CD4-positive, alpha-beta T cell (primary cell): Measurements from ENCODE around the gene TEX14. TPM values are rescaled to one million over a fixed set of nuclear protein-coding genes. Genes with fewer than 3 reads are reported as not detected.

Experiments used
- ATAC-seq: fragments of 200-7000 bp; cut with Tn5 transposase; one replicate; pipeline ENCODE4 v1.10.0; 2022; ENCODE audit warnings: mild to moderate bottlenecking; ENCODE audit not compliant: poor library complexity
- CTCF ChIA-PET: fragments of 350-600 bp; sonication (Branson Sonifier 250); formaldehyde crosslinking; loops from one replicate; lab custom pipeline; 2021; ENCODE audit warnings: antibody characterized with exemption, inconsistent platforms; lab: Charles Lee
- POLR2A ChIA-PET: fragments of 350-600 bp; sonication (Branson Sonifier 250); formaldehyde crosslinking; loops from one replicate; lab custom pipeline; 2021; ENCODE audit warnings: antibody characterized with exemption, inconsistent platforms; lab: Charles Lee
- DNase-seq, 14 experiments: peaks; one replicate each; pipeline ENCODE4 v3.0.0-alpha.2; 2013 to 2020; ENCODE audit warnings: mixed read lengths in 2 of 14
- H3K27ac ChIP-seq, 2 donors: one replicate each; pipeline versions ENCODE4 v1.5.1 to v1.7.0; 2013; ENCODE audit warnings: low read length in 2 of 2, low read depth in 1 of 2, mild to moderate bottlenecking in 1 of 2
- H3K27me3 ChIP-seq, 2 experiments: 1 replicate in 1 of 2; 2 replicates in 1 of 2; pipeline versions ENCODE4 v1.6.1 to v1.7.0; 2013; ENCODE audit warnings: low read length in 2 of 2, control low read depth in 1 of 2, mild to moderate bottlenecking in 1 of 2, moderate library complexity in 1 of 2; ENCODE audit not compliant: insufficient read depth in 2 of 2, control insufficient read depth in 1 of 2
- H3K36me3 ChIP-seq: one replicate; pipeline ENCODE4 v1.6.1; 2013; ENCODE audit warnings: low read length, control low read depth; ENCODE audit not compliant: insufficient read depth
- H3K4me1 ChIP-seq: one replicate; pipeline ENCODE4 v1.6.1; 2013; ENCODE audit warnings: low read length, control low read depth; ENCODE audit not compliant: insufficient read depth
- H3K4me3 ChIP-seq: one replicate; pipeline ENCODE4 v1.5.1; 2013; ENCODE audit warnings: mild to moderate bottlenecking, low read length, moderate library complexity
- H3K9me3 ChIP-seq, 2 experiments: 1 replicate in 1 of 2; 2 replicates in 1 of 2; pipeline versions ENCODE4 v1.6.1 to v1.7.0; 2013; ENCODE audit warnings: low read length in 2 of 2, mild to moderate bottlenecking in 2 of 2, control low read depth in 1 of 2, moderate library complexity in 1 of 2; ENCODE audit not compliant: control insufficient read depth in 1 of 2, insufficient read depth in 1 of 2
- H3K27ac Mint-ChIP-seq: one replicate; pipeline ENCODE4 v1.8.0; 2020; ENCODE audit warnings: mixed read lengths
- H3K27me3 Mint-ChIP-seq: one replicate; pipeline ENCODE4 v1.8.0; 2021; ENCODE audit warnings: mixed read lengths
- H3K36me3 Mint-ChIP-seq: one replicate; pipeline ENCODE4 v1.8.0; 2021; ENCODE audit warnings: low read depth, mixed read lengths
- H3K4me1 Mint-ChIP-seq: one replicate; pipeline ENCODE4 v1.8.0; 2021; ENCODE audit warnings: low read depth, mixed read lengths
- H3K4me3 Mint-ChIP-seq: one replicate; pipeline ENCODE4 v1.8.0; 2020; ENCODE audit warnings: mild to moderate bottlenecking, mixed read lengths
- H3K9me3 Mint-ChIP-seq: one replicate; pipeline ENCODE4 v1.8.0; 2020; ENCODE audit warnings: mixed read lengths
- intact Hi-C, 2 experiments: fragments of 100-400 bp; cut with DNase I in 1 of 2; cut with micrococcal nuclease in 1 of 2; formaldehyde crosslinking; loops; one replicate each; pipeline versions ENCODE4 v1.15.1 to v1.9.0; 2023 to 2025; cut with DNase I, micrococcal nuclease
- total RNA-seq, 174 experiments: library from RNA in 2 of 174; stranded (reverse) in 2 of 174; gene quantifications; one replicate each; pipeline ENCODE4 v1.2.3 and lab custom pipeline; 2021 to 2026
- TF ChIP-seq, protein P1 (sequence below): fragments of 200-600 bp; IDR thresholded peaks from one replicate; pipeline ENCODE4 v1.8.0; 2022; ENCODE audit warnings: antibody characterized with exemption, mild to moderate bottlenecking

Gene TEX14
- total RNA-seq, 2 experiments from 2014 or later: 0.47 to 0.66 TPM

- peak overlapping the region; percentile 85 for H3K27ac Mint-ChIP-seq
- Histone ChIP-seq H3K27me3 (no peaks in the 10 kb centered on the region), H3K4me1 (peaks cover 53% of the 10 kb centered on the region), H3K36me3 (peaks cover 13% of the 10 kb centered on the region), H3K27ac (peak overlapping the region; percentile 77 to 80), H3K9me3 (no peaks in the 10 kb centered on the region), H3K4me3 (peak overlapping the region; percentile 72)
- peaks cover 41% of the 10 kb centered on the region for H3K36me3 Mint-ChIP-seq
- no peak for DNase-seq
- H3K9me3 Mint-ChIP-seq: no peaks in the 10 kb centered on the region
- no peaks in the 10 kb centered on the region for H3K27me3 Mint-ChIP-seq
- peaks cover 48% of the 10 kb centered on the region for H3K4me1 Mint-ChIP-seq
- peak overlapping the region; percentile 90 for H3K4me3 Mint-ChIP-seq
- intact Hi-C loops: loop anchor here (5.0 to 10.0 kb wide), 11 partner anchors 175 to 1878 kb away; partner anchors contain the start of genes C17orf67 (in 2 of the 2), DGKE (in 2 of the 2), RAD51C (in 2 of the 2) and TEX14 (in 2 of the 2)
- CTCF ChIA-PET: interaction anchor here (0.5 to 3.2 kb wide), 4 partner anchors 61 to 488 kb away, joined by 3 to 36 read pairs (median 3); no protein-coding TSS in a partner anchor
- TF ChIP-seq, protein P1, sequence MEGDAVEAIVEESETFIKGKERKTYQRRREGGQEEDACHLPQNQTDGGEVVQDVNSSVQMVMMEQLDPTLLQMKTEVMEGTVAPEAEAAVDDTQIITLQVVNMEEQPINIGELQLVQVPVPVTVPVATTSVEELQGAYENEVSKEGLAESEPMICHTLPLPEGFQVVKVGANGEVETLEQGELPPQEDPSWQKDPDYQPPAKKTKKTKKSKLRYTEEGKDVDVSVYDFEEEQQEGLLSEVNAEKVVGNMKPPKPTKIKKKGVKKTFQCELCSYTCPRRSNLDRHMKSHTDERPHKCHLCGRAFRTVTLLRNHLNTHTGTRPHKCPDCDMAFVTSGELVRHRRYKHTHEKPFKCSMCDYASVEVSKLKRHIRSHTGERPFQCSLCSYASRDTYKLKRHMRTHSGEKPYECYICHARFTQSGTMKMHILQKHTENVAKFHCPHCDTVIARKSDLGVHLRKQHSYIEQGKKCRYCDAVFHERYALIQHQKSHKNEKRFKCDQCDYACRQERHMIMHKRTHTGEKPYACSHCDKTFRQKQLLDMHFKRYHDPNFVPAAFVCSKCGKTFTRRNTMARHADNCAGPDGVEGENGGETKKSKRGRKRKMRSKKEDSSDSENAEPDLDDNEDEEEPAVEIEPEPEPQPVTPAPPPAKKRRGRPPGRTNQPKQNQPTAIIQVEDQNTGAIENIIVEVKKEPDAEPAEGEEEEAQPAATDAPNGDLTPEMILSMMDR: no peak
- POLR2A ChIA-PET: interaction anchor here (1.7 to 3.0 kb wide), 6 partner anchors 16 to 199 kb away, joined by 5 to 64 read pairs (median 14); partner anchors contain the start of genes HSF5, RAD51C, SUPT4H1 and TEX14
- no peak for ATAC-seq
These were observed 175.0 kb downstream of the TEX14 start for GRCh38 chr17:58516644-58517377.

DNA sequence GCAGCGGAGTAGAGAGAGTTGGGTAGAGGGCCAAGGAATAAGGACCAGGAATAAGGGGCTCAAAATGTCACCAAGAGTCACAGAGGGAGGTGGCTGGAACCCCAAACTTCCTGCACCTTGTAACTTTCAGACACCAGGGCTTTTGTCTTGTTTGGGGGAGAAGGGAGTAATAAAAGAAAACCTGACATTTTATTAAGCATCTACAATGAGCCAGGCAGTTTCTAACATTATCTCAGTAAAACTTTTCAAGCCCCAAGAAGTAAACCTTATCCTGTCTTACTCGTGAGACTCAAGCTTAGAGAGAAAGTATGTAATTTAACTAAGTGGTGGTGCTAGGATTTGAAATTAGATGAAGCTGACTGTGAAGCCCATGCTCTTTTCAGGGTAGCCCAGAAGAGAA, 176.6 kb downstream of the TEX14 start:
- H3K36me3 ChIP-seq: peaks cover 28% of the 10 kb centered on the region
- intact Hi-C loops: loop anchor here (5.0 to 10.0 kb wide), 11 partner anchors 177 to 1880 kb away; partner anchors contain the start of genes C17orf67 (in 2 of the 2), DGKE (in 2 of the 2), RAD51C (in 2 of the 2) and TEX14 (in 2 of the 2)
- no peak for ATAC-seq
- H3K27me3 ChIP-seq: no peaks in the 10 kb centered on the region
- no peak for DNase-seq
- ChIA-PET CTCF (interaction anchor here (1.4 kb wide), 1 partner anchor 27 kb away, joined by 4 read pairs; no protein-coding TSS in a partner anchor), POLR2A (interaction anchor here (0.5 to 2.9 kb wide), 9 partner anchors 10 to 668 kb away, joined by 3 to 8 read pairs (median 4); partner anchors contain the start of gene TRIM37)
- no peak overlapping the region for H3K27ac ChIP-seq
- Mint-ChIP-seq H3K4me3 (peak overlapping the region; percentile 90), H3K4me1 (peaks cover 56% of the 10 kb centered on the region), H3K27ac (peak overlapping the region; percentile 85), H3K27me3 (no peaks in the 10 kb centered on the region), H3K9me3 (no peaks in the 10 kb centered on the region), H3K36me3 (peaks cover 56% of the 10 kb centered on the region)
- H3K9me3 ChIP-seq: no peaks in the 10 kb centered on the region
- TF ChIP-seq, protein P1: no peak
- H3K4me3 ChIP-seq: no peak overlapping the region
- peaks cover 53% of the 10 kb centered on the region for H3K4me1 ChIP-seq

DNA sequence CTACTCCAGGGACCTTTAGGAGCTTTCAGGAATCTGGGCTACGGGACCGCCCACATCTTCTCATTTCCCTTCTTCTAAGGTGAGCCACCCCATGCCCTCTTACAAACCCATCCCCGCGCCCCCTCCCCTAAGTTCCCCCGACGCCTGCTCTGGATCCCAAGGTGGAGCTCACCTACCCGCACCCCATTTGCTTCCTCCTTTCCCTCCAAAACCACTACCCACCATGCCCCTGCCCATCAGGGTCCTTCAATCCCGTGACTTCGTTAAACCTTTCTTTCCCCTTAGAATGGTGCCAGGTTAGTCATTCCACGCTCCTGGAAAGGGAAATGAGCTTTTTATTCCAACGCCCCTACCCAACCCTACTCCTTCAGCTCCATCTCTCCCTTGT, 177.1 kb downstream of the TEX14 start:
- H3K9me3 Mint-ChIP-seq: no peaks in the 10 kb centered on the region
- peaks cover 50% of the 10 kb centered on the region for H3K4me1 ChIP-seq
- peaks cover 33% of the 10 kb centered on the region for H3K36me3 ChIP-seq
- peaks cover 60% of the 10 kb centered on the region for H3K4me1 Mint-ChIP-seq
- ChIA-PET CTCF (interaction anchor here (1.4 kb wide), 1 partner anchor 27 kb away, joined by 4 read pairs; no protein-coding TSS in a partner anchor), POLR2A (interaction anchor here (1.0 to 2.9 kb wide), 9 partner anchors 10 to 592 kb away, joined by 3 to 8 read pairs (median 4); partner anchors contain the start of gene TRIM37)
- ATAC-seq (no peak), DNase-seq (no peak)
- peak overlapping the region; percentile 85 for H3K27ac Mint-ChIP-seq
- H3K27me3 ChIP-seq: no peaks in the 10 kb centered on the region
- H3K4me3 ChIP-seq: peak overlapping the region; percentile 71
- H3K27me3 Mint-ChIP-seq: no peaks in the 10 kb centered on the region
- H3K27ac ChIP-seq: no peak overlapping the region
- intact Hi-C loops: loop anchor here (5.0 to 10.0 kb wide), 12 partner anchors 178 to 1880 kb away; partner anchors contain the start of genes C17orf67 (in 2 of the 2), DGKE (in 2 of the 2), RAD51C (in 2 of the 2) and TEX14 (in 2 of the 2)
- H3K9me3 ChIP-seq: no peaks in the 10 kb centered on the region
- H3K36me3 Mint-ChIP-seq: peaks cover 62% of the 10 kb centered on the region
- H3K4me3 Mint-ChIP-seq: peak overlapping the region; percentile 90
- TF ChIP-seq, protein P1: no peak
